NT2/D1 (cell line): Measurements from ENCODE around the gene CD68.

Experiments
- YY1 ChIP-seq: IDR thresholded peaks from 2 replicates; pipeline ENCODE4 v1.6.1; 2011; ENCODE audit not compliant: insufficient read length, insufficient read depth
- ZNF274 ChIP-seq: IDR thresholded peaks from 2 replicates; pipeline ENCODE4 v1.6.1; 2011; ENCODE audit warnings: mild to moderate bottlenecking, low read depth, low read length

DNA sequence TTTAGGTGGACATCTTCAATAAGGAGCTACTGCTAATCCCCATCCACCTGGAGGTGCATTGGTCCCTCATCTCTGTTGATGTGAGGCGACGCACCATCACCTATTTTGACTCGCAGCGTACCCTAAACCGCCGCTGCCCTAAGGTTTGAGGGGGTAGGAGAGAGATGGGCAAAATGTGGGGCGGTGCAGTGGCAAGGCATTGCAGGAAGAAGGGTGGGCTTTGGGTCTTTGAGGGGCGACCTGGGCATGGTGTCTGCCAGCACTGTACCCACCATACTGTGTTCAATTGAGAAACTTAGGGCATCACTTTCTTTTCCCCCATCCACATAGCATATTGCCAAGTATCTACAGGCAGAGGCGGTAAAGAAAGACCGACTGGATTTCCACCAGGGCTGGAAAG is 9.1 kb upstream of the CD68 start:
- no peak for TF ChIP-seq ZNF274
- no peak for TF ChIP-seq YY1
